NCI-H345 treated with DMSO at 0.1 percent for 48 hours (cell line): ENCODE results near the gene TRIL.

Experiments used
- DNase-seq: peaks from one replicate; lab custom pipeline; 2025; ENCODE audit not compliant: unreplicated experiment; lab: John Stamatoyannopoulos, UW

The TRIL gene

DNA sequence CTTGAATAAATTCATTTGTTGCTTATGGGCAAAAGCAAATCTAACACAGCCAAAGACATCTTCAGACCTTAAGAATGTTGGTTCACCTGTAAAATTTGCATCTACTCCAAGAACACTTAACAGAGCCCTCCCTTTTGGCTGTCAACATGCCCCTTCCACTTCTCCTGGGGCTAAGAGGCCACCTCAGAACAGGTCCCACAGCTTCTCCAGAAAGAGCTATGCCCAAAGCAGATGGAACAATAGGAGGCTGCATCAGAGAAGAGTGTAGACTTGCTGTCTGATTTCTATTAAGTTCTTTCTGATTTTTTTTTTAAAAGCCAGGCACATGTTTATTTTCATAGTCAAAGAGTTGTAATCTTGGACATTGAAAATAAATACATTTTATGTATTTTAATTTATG lies 26.1 kb upstream of the TRIL start:
- DNase-seq: no peak

GRCh38 chr7:28983396-28984190 lies 25.5 kb upstream of the TRIL start:
- DNase-seq: no peak

- DNase-seq: no peak
These were observed 23.0 kb upstream of the TRIL start for GRCh38 chr7:28981161-28981465.

- DNase-seq: no peak
These were observed 22.5 kb upstream of the TRIL start for GRCh38 chr7:28980451-28981160.

DNA sequence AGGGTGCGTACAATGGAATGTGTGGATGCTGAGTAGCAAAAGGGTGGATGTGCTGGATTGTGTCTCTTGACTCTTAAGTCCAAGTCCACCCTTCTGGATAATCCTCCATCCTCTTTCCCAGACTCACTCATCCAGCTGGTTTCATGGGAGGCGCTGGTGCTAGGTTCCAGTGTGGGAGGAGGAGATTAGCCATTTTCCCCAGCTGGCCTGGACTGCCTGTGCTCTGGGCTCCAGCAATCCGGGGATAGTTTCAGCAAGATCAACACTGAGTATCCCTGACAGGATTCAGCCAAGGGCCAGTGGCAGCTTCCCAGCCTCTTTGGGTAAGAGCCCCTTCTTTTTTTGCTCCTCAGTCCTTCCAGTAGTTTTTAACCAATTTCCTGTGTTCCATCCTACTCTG lies 21.6 kb upstream of the TRIL start:
- no peak for DNase-seq

DNA sequence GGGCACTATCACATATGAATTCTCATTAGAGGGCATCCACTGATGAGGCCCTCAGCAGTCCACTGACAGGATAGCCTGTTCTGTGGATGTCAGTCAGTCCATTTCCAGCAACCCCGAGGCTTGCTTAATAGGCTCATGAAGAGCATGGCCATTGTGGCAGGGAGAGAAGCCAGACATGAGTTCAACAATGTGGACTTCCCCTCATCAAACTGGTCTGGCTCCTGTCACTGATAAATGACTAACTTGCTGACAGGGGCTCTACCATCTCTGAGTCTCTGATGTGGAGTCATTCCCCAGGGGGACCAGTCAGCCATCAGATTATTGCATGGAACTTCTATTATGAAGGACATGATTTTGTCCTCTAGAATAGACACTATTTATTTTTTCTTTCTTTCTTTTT lies 19.8 kb upstream of the TRIL start:
- DNase-seq: no peak

- no peak for DNase-seq
These were observed 17.9 kb upstream of the TRIL start for GRCh38 chr7:28976022-28976421.

DNA sequence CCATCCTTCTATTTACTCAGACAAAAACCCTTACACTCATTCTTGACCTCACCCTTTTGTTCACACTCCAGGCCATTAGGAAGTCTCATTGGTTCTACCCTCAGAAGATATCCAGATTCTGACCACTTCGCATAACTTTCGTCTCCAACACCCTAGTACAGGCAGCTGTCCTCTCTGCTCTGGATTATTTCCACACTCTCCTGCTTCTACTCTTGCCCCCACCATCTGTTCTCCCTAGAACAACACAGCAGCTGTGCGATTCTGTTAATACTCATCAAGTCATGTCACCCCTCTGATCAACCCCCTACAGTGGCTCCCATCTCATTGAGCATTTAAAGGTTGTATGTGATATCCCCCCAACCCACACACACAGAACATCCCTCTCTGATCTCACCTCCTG lies 15.5 kb upstream of the TRIL start:
- no peak for DNase-seq

DNA sequence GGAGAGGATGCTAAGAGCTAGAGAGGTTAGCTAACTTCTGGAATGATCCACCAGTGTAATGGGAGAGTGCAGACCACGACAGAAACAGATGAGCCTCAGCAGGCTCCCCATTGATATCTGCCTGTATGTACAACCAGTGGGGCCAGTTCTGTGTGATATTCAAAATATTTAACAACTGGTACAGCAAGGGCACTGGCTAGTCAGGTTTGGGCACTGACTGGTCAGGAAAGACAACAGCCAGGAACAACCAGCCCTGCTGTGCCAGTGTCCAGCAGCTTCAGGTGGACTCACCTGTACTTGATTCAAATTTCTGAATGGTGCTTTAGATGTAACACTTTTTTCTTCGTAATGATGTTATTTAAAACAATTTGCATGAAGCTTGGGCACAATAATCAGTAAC lies 5.9 kb upstream of the TRIL start:
- no peak for DNase-seq

DNA sequence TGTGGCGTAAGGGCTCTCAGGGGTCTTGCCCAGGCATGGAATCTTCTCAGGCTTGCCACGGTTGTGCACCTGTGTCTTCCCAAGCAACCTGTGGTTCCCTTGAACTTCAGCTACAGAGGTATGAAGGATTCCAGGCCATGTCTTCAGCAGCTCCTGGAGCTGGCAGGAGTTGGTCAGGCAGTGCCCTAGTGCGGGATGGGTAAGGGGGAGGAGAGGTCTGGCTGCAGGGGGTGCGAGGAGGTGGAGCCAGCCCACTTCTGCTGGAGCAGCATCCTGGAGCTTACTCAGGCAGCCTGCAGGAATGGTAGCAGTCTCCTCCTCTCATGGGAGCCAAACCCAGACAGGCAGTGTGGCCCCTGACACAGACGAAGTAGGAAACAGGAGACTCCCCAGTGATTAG lies 3.8 kb upstream of the TRIL start:
- no peak for DNase-seq

- no peak for DNase-seq
These were observed 2.1 kb upstream of the TRIL start for GRCh38 chr7:28960071-28960840.

GRCh38 chr7:28958980-28959347 lies 834 bp upstream of the TRIL start:
- DNase-seq: peak; percentile 24

GRCh38 chr7:28957751-28958234 lies 337 bp downstream of the TRIL start:
- no peak for DNase-seq

DNA sequence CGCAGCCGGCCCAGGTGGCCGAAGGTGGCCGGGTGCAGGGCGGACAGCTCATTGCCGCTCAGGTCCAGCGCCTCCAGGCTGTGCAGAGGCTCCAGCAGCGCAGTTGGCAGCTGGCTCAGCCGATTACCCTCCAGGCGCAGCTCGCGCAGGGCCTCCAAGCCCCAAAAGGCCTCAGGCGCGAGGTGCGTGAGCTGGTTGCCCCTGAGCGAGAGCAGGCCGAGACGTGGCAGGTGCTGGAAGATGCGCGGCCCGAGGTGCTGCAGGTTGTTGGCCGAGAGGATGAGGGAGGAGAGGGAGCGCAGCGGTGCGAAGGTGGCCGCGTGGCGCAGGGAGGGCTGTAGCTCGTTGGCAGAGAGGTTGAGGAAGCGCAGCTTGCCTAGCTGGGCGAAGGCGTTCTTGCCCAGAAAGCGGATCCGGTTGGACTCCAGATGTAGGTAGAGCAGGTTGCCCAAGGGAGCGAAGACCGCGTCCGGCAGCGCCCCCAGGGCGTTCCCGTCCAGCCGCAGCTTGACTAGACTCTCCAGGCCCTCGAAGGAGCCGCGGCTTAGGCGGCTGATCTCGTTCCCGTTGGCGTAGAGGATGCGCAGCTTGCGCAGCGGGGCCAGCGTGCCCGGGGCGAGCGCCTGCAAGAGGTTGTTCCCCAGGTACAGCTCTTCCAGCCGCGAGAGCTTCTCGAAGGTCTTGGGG lies 923 bp downstream of the TRIL start:
- no peak for DNase-seq

DNA sequence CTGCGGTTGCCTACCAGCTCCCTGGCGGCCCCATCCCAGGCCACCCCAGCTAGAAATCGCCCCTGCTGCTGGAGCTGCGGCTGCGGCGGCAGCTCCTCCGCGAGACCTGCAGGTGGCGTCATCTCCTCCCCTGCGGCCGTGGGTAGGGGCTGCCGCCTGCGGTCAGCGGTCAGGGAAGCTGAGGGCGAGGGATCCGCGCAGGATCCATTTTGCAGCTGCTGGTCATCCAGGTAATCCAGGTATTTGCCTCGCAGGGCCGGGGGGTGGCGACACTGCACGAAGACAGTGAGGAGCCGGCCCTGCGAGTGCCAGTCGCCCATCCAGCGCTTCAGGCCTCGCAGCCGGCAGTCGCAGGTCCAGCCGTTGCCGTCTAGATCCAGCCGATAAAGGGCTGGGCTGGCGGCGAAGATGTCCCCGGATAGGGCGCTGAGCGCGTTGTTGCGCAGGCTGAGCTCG lies 1.5 kb downstream of the TRIL start:
- DNase-seq: peak; percentile 13

GRCh38 chr7:28955718-28956607 lies 2.2 kb downstream of the TRIL start:
- DNase-seq: peak; percentile 34

GRCh38 chr7:28955356-28955717 lies 2.8 kb downstream of the TRIL start:
- no peak for DNase-seq

GRCh38 chr7:28954946-28955345 lies 3.2 kb downstream of the TRIL start:
- DNase-seq: no peak

GRCh38 chr7:28954471-28954870 lies 3.7 kb downstream of the TRIL start:
- DNase-seq: no peak

DNA sequence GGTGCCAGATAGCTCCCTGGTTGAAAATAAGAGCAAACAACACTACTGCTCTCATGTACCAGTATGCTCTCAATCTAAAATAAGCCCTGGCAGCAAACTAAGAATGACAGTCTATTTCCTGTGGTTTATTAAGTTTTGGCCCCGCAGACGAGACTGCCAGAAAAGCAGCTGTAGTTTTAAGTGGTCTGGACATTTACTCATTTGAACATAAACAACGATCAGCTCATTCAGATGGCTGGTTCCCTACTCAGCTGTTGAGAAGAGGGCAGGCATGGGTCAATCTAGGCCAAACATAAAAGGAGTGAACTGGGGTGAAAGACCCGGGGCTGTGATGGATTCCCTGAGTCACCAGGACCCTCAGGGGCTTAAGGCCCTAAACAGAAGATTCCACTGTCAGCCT lies 4.5 kb downstream of the TRIL start:
- no peak for DNase-seq
